SK-N-DZ (cell line): ENCODE results near the gene OSBPL9.
"Not testable (repeated sequence)": the region's sequence is repeated elsewhere in the genome, so short reads cannot be mapped to it uniquely, and the experiment has no call there.

Experiments used
- DNase-seq: peaks from one replicate; pipeline ENCODE4 v3.0.0-alpha.2; 2015; ENCODE audit warnings: low spot score

Gene OSBPL9

GRCh38 chr1:51663721-51664120 lies 46.8 kb downstream of the OSBPL9 start:
- DNase-seq: no peak

- no peak for DNase-seq
These were observed 47.7 kb downstream of the OSBPL9 start for GRCh38 chr1:51664421-51665240.

DNA sequence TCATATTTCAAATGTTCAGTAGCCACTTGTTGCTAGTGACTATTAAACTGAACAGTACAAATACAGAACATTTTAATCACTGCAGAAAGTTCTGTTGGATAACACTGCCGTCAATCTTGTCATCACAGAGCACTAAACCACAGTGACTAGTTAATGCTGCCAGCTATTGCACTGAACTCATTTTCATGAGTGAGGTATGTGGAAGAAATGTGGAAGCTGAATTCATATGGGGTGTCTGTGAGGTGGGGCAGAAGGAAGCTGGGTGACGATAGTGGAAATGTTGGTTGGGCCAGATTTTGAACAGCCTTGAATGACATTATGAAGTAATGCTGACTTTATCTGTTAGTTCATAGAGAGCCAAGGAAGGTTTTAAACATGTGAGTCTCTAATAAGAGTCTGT lies 49.6 kb downstream of the OSBPL9 start:
- no peak for DNase-seq

- no peak for DNase-seq
These were observed 50.7 kb downstream of the OSBPL9 start for GRCh38 chr1:51667561-51667960.

DNA sequence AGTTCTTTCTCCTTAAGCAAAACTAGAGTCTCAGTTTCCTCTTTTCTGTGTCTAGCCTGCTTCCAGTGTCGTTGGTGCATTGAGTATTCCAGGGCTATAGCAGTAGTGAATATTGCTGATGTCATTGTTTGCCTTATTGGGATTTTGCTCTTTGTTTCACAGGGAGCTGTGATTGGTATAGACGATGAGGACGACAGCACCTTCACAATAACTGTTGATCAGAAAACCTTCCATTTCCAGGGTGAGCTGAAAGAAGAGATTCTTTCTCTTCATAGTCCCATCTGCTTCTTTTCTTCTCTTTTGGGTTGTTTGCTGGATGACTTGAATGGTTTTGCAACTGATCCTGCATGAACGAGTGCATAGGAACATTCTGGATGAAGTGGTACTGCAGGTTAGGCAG lies 52.4 kb downstream of the OSBPL9 start:
- no peak for DNase-seq

DNA sequence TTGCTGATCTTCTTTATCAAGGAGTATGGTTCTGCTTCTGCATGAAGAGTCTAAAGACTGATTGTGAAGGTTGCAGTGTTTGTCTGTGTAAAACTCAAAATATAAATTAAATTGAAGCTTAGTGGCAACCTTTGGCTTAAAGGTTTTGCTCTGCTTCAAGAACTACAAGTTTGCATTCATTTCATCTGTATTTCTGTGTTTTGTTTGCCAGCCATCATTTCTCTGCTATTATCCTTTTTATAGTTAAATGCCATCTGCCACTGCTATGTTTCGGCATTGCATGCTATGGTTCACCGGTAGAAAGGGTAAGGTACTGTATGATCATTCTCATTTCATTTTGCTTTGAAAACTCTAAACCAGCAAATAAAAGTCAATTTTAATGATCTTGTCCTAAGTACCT lies 52.9 kb downstream of the OSBPL9 start:
- no peak for DNase-seq

GRCh38 chr1:51671527-51672325 lies 54.8 kb downstream of the OSBPL9 start:
- no peak for DNase-seq

DNA sequence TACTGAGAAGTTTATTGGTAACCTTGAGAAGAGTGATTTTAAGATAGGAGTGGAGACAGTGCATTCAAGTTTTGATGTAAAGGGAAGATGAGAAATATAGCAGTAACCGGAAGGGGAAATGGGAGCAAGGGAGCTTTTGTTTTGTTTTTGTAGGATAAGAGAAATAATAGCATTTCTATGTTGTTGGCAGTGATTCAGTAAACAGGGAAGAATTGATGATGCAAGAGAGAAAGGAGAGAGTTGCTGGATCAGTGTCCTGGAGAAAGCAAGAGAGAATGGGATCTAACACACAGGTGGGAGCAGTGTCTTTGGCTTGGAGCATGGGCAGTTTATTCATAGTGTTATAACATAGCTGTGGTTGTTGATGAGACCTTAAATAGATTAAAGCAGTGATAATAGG lies 56.4 kb downstream of the OSBPL9 start:
- no peak for DNase-seq

DNA sequence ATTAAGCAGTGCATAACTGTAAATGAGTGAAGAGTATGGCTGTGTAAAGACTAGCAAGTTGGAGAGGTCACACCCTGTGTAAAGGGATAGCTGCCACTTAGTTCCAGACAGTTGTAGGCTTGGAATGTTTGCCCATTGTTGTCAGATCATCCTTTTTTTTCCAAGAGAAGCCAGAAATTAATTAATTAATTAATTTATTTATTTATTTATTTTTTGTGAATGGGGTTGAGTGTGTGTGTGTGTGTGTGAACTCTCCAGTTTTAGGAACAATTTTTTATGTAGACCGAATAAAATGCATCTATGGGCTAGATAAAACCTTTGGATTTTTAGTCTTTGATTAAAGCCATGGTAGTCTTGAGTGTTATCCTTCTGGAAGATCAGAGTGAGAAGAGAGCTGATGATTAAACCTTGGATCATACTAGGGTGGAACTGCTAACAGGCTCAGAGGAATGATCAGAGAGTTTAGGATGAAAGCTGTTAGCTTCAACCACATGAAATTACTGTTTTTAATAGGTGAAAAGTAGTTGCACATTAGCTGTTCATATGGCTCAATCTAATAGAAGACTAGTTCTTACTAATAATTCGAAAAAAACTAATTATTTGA lies 58.4 kb downstream of the OSBPL9 start:
- DNase-seq: no peak

- DNase-seq: no peak
These were observed 62.5 kb downstream of the OSBPL9 start for GRCh38 chr1:51679435-51679834.

GRCh38 chr1:51684776-51685175 lies 67.9 kb downstream of the OSBPL9 start:
- no peak for DNase-seq

GRCh38 chr1:51686450-51686849 lies 69.6 kb downstream of the OSBPL9 start:
- DNase-seq: no peak

GRCh38 chr1:51689075-51689440 lies 72.2 kb downstream of the OSBPL9 start:
- no peak for DNase-seq

- DNase-seq: no peak
These were observed 72.8 kb downstream of the OSBPL9 start for GRCh38 chr1:51689643-51690042.

- no peak for DNase-seq
These were observed 73.5 kb downstream of the OSBPL9 start for GRCh38 chr1:51690285-51690961.

DNA sequence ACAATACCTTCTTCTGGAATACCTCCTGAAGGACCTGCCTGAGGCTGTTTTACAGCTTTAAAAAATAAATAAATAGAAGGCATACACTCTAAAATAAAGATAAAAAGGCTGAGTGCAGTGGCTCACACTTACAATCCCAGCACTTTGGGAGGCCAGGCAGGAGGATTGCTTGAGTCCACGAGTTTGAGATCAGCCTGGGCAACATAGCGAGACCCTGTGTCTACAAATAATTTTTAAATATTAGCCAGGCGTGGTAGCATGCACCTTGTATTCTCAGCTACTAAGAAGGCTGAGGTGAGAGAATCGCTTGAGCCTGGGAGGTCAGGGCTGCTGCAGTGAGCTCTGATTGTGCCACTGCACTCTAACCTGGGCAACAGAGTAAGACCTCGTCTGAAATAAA lies 75.0 kb downstream of the OSBPL9 start:
- DNase-seq: no peak

DNA sequence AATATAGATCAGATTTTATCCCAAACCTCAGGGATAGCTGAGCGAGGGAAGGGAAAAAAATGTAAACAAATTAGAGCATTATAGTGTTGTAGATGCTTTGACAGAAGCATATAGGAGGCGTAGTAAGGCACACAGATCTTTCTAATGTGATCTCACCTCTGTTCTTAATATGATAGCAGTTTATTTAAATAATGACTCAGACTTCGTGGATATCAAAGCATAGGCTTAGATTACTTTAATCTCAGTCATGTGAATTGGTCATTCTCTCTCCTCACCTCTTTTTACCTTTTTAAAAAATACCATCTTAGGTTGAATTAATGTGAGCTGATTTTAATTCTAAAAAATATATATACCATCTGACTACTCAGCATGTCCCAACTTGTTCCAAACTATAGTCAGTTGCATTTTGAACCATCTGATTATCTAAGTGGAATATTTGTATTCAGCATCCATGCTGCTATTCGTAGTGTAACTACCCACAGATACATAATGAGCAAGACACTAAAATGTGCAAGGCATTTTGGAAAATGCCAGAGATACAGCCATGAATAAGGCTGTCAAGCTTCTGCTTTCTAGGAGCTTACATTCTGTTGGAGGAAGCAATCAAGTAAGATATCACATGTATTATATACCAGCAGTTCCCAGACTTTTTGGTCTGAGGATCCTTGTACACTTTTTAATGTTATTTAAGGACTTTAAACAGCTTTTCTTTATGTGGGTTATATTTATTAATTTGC lies 76.7 kb downstream of the OSBPL9 start:
- no peak for DNase-seq

GRCh38 chr1:51697166-51697565 lies 80.3 kb downstream of the OSBPL9 start:
- no peak for DNase-seq

DNA sequence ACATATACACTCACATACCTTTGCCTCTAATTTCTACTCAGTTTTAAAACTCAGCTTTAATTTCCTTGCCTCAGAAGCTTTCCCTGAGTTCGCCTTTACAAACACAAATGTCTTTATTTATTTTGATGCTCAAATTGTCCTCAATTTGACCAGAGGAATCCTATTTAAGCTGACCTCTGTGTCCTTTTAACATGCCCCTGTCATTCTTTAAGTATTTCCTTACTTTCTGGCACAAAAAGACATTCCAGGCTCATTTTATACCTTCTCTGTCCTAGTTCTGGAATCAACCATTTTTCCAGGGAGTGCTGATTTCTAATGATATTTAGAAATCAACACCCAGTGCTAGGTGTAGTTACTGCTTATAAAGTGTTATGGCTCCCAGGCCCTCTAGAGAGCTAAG lies 82.5 kb downstream of the OSBPL9 start:
- DNase-seq: no peak

- not testable (repeated sequence) for DNase-seq
These were observed 84.9 kb downstream of the OSBPL9 start for GRCh38 chr1:51701782-51702181.

- DNase-seq: not testable (repeated sequence)
These were observed 85.3 kb downstream of the OSBPL9 start for GRCh38 chr1:51702220-51702619.
